Body of pancreas (tissue), 4 donors: ENCODE data around the gene COL23A1.

Experiments used
- POLR2A ChIP-seq, 3 donors: fragments of 450-650 bp; IDR thresholded peaks; one replicate each; pipeline ENCODE4 v1.6.1; 2016; ENCODE audit warnings: antibody characterized with exemption in 3 of 3, mild to moderate bottlenecking in 2 of 3
- TF ChIP-seq, protein P1 (sequence below), 7 experiments: fragments of 450-650 bp in 4 of 7; fragments of 200-600 bp in 3 of 7; sonication (generic) in 3 of 7; IDR thresholded peaks; one replicate each; pipeline ENCODE4 v1.5.1; 2016 to 2019; ENCODE audit warnings: antibody characterized with exemption in 7 of 7

DNA sequence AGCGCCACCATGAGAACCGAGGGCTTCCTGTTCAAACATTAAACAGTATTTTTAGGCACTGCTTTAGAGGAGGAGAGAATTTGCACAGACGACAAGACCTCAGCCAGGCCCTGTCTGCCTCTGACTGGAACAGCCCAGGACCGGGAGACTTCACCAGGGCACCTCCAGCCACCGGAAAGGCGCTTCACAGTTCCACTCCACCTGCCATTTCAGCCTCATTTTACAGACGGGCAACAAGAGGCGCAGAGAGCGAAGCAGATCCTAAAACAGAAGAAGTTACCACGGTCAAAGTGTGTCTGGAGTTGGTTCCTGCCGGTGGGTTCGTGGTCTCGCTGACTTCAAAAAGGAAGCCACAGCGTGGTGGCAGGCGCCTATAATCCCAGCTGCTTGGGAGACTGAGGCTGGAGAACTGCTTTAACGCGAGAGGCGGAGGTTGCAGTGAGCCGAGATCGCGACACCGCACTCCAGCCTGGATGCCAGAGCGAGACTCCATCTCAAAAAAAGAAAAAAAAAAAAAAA lies 28.4 kb downstream of the COL23A1 start:
- TF ChIP-seq, protein P1, sequence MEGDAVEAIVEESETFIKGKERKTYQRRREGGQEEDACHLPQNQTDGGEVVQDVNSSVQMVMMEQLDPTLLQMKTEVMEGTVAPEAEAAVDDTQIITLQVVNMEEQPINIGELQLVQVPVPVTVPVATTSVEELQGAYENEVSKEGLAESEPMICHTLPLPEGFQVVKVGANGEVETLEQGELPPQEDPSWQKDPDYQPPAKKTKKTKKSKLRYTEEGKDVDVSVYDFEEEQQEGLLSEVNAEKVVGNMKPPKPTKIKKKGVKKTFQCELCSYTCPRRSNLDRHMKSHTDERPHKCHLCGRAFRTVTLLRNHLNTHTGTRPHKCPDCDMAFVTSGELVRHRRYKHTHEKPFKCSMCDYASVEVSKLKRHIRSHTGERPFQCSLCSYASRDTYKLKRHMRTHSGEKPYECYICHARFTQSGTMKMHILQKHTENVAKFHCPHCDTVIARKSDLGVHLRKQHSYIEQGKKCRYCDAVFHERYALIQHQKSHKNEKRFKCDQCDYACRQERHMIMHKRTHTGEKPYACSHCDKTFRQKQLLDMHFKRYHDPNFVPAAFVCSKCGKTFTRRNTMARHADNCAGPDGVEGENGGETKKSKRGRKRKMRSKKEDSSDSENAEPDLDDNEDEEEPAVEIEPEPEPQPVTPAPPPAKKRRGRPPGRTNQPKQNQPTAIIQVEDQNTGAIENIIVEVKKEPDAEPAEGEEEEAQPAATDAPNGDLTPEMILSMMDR (IDR thresholded peaks at IDR 0.05): no peak
- no peak for TF ChIP-seq POLR2A (IDR thresholded peaks at IDR 0.05)
